Breast epithelium (tissue), 4 donors: ENCODE results near the gene GATM. TPM values are rescaled to one million over a fixed set of nuclear protein-coding genes. Genes with fewer than 3 reads are reported as not detected.

Source experiments
- DNase-seq, 2 donors: peaks; one replicate each; pipeline ENCODE4 v3.0.0-alpha.2; 2019; ENCODE audit warnings: low spot score in 2 of 2
- H3K27ac ChIP-seq, 2 donors: fragments of 200-600 bp; sonication (generic) in 1 of 2; one replicate each; pipeline ENCODE4 v1.5.1; 2016 to 2019; ENCODE audit warnings: mild to moderate bottlenecking in 1 of 2
- H3K27me3 ChIP-seq, 2 donors: fragments of 200-600 bp; sonication (generic) in 1 of 2; one replicate each; pipeline versions ENCODE4 v1.5.1 to v1.6.0; 2017 to 2019; ENCODE audit warnings: control low read depth in 1 of 2, mild to moderate bottlenecking in 1 of 2
- H3K36me3 ChIP-seq: fragments of 200-600 bp; one replicate; pipeline ENCODE4 v1.5.1; 2019
- H3K4me1 ChIP-seq, 2 donors: fragments of 200-600 bp; sonication (generic); one replicate each; pipeline ENCODE4 v1.5.1; 2016 to 2019; ENCODE audit warnings: control low read depth in 1 of 2
- H3K4me3 ChIP-seq, 3 donors: fragments of 200-600 bp; sonication (generic); 1 replicate in 2 of 3; 2 replicates in 1 of 3; pipeline ENCODE4 v1.5.1; 2016 to 2019; ENCODE audit warnings: mild to moderate bottlenecking in 3 of 3, moderate library complexity in 2 of 3
- H3K9me3 ChIP-seq, 2 donors: fragments of 200-600 bp; sonication (generic) in 1 of 2; one replicate each; pipeline ENCODE4 v1.5.1; 2016 to 2019; ENCODE audit warnings: control low read depth in 1 of 2
- CTCF ChIP-seq, 3 donors: fragments of 450-650 bp; IDR thresholded peaks; one replicate each; pipeline ENCODE4 v1.5.1; 2016 to 2017; ENCODE audit warnings: antibody characterized with exemption in 3 of 3, mild to moderate bottlenecking in 3 of 3, moderate library complexity in 3 of 3
- POLR2A ChIP-seq: fragments of 450-650 bp; IDR thresholded peaks from one replicate; pipeline ENCODE4 v1.6.1; 2016; ENCODE audit warnings: antibody characterized with exemption, mild to moderate bottlenecking, moderate library complexity
- POLR2AphosphoS5 ChIP-seq, 3 donors: sonication (generic); formaldehyde crosslinking; IDR thresholded peaks; one replicate each; pipeline ENCODE4 v1.6.1; 2017; ENCODE audit warnings: antibody characterized with exemption in 3 of 3
- intact Hi-C: fragments of 100-400 bp; cut with DNase I; formaldehyde crosslinking; loops from one replicate; pipeline ENCODE4 v1.15.1; 2023; ENCODE audit warnings: low total_unique reads
- total RNA-seq, 3 donors: library from RNA; depleted of rRNA; stranded (reverse); fragments of >200 nt; gene quantifications; one replicate each; pipeline ENCODE4 v1.1.0, GENCODE V29; 2016

GATM gene
- total RNA-seq, 3 donors from 2014 or later, result 8.8 to 31.5 (median 22.8) TPM

- DNase-seq, result no peak
- Histone ChIP-seq H3K36me3 (no peaks in the 10 kb centered on the region), H3K27me3 (no peaks in the 10 kb centered on the region), H3K9me3 (no peaks in the 10 kb centered on the region), H3K4me3 (no peak overlapping the region), H3K27ac (no peak overlapping the region), H3K4me1 (no peaks in the 10 kb centered on the region)
- intact Hi-C loops, result no loop called here
- no peak for TF ChIP-seq POLR2A
- TF ChIP-seq CTCF (IDR thresholded peaks at IDR 0.05), result no peak
- TF ChIP-seq POLR2AphosphoS5 (IDR thresholded peaks at IDR 0.05), result no peak
These were observed 14.5 kb downstream of the GATM start for GRCh38 chr15:45363801-45364200.

- intact Hi-C loops, result no loop called here
- Histone ChIP-seq H3K4me3 (no peak overlapping the region), H3K4me1 (no peaks in the 10 kb centered on the region), H3K27ac (no peak overlapping the region), H3K9me3 (no peaks in the 10 kb centered on the region), H3K27me3 (no peaks in the 10 kb centered on the region), H3K36me3 (no peaks in the 10 kb centered on the region)
- no peak for TF ChIP-seq CTCF (IDR thresholded peaks at IDR 0.05)
- no peak for TF ChIP-seq POLR2AphosphoS5 (IDR thresholded peaks at IDR 0.05)
- DNase-seq, result no peak
These were observed 15.0 kb downstream of the GATM start for GRCh38 chr15:45363334-45363733.

DNA sequence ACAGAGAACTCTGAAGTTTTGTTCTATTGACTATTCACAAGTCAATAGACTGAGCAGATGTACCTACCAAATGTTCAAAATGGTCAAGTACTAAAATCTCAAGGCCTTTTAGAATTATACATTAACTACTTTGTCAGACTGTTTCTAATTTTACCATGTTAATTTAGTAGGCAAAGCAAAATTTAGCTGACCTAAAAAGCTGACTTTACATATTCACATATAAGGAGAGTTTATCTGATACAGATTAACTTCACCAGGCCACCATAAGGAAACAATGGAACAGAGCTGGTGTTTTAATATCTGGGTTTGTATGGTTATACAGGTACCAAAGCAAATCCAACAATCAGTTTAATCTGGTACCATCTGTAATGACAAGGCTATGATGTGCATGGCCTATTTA, 15.9 kb downstream of the GATM start:
- H3K9me3 ChIP-seq, result no peaks in the 10 kb centered on the region
- TF ChIP-seq POLR2A (no peak), POLR2AphosphoS5 (IDR thresholded peaks at IDR 0.05) (no peak), CTCF (IDR thresholded peaks at IDR 0.05) (no peak)
- no peaks in the 10 kb centered on the region for H3K27me3 ChIP-seq
- no peaks in the 10 kb centered on the region for H3K36me3 ChIP-seq
- H3K27ac ChIP-seq, result no peak overlapping the region
- DNase-seq, result no peak
- no peak overlapping the region for H3K4me3 ChIP-seq
- intact Hi-C loops, result no loop called here
- H3K4me1 ChIP-seq, result no peaks in the 10 kb centered on the region

DNA sequence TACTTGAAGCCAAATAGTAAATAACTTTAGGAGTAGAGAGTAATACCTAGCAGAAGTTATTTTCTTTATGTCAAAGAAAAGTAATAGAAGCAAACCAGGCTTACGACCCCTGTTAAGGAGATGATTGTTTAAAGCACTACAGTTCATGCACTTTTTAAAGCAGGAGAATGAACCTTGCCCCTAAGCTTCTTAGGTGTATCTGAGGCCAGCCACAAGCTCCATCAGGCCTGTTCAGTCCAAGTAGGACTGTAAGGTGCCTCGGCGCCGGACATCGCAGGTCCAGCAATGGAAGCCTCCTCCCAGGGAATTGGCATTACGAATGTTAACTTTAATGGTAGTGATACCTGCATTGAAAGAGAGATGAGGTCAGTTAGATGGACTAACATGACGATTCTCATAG, 16.5 kb downstream of the GATM start:
- H3K36me3 ChIP-seq, result no peaks in the 10 kb centered on the region

DNA sequence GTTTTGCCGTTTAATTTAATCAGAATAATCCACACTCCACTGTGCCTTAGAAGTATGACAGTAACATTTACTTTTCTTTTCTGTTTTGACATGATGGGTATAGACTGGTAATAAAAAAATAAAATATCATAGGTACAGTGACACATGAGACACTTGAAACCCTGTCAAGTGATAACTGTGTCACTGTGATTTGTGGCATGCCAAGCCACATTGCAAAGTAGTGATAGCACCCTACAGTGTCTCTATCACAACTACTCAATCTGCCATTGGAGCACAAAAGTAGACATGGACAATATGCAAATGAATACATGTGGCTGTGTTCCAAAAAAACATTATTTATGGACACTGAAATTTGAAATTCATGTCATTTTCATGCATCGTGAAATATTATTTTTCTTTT, 22.5 kb downstream of the GATM start:
- Histone ChIP-seq H3K4me3 (no peak overlapping the region), H3K36me3 (no peaks in the 10 kb centered on the region), H3K9me3 (no peaks in the 10 kb centered on the region), H3K27ac (no peak overlapping the region), H3K27me3 (no peaks in the 10 kb centered on the region), H3K4me1 (no peaks in the 10 kb centered on the region)
- intact Hi-C loops, result no loop called here
- TF ChIP-seq POLR2AphosphoS5 (IDR thresholded peaks at IDR 0.05), result no peak
- TF ChIP-seq CTCF (IDR thresholded peaks at IDR 0.05), result no peak
- no peak for TF ChIP-seq POLR2A
- DNase-seq, result no peak

More for the DNA sequence above, 16.5 kb downstream of the GATM start:
- H3K4me3 ChIP-seq, result no peak overlapping the region
- H3K27me3 ChIP-seq, result no peaks in the 10 kb centered on the region
- intact Hi-C loops, result no loop called here
- H3K4me1 ChIP-seq, result no peaks in the 10 kb centered on the region
- TF ChIP-seq POLR2AphosphoS5 (IDR thresholded peaks at IDR 0.05), result no peak
- TF ChIP-seq CTCF (IDR thresholded peaks at IDR 0.05), result no peak
- TF ChIP-seq POLR2A, result no peak
- H3K9me3 ChIP-seq, result no peaks in the 10 kb centered on the region
- DNase-seq, result no peak
- H3K27ac ChIP-seq, result no peak overlapping the region
